ENCODE measurements around the gene PAK5.

Gene PAK5

DNA sequence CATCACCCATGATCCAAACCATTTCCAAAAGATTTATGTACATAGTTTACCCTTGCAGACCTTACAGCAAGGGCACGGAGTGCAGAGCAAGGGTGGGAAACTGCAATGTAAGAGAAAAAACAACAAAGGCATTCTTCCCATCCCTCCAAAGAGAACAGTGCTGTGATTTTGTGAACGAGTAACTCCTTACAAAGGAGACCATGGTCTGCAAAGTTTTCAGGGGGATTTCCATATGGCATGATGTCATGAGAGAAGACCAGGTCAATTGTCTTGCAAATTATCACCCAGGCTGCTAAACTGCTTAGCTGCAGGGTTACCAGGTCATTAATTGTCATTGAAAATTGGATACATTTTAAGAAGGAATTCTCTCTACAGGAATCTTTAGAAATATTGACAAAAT, 266.2 kb downstream of the PAK5 start:
- TF ChIP-seq, protein P1, sequence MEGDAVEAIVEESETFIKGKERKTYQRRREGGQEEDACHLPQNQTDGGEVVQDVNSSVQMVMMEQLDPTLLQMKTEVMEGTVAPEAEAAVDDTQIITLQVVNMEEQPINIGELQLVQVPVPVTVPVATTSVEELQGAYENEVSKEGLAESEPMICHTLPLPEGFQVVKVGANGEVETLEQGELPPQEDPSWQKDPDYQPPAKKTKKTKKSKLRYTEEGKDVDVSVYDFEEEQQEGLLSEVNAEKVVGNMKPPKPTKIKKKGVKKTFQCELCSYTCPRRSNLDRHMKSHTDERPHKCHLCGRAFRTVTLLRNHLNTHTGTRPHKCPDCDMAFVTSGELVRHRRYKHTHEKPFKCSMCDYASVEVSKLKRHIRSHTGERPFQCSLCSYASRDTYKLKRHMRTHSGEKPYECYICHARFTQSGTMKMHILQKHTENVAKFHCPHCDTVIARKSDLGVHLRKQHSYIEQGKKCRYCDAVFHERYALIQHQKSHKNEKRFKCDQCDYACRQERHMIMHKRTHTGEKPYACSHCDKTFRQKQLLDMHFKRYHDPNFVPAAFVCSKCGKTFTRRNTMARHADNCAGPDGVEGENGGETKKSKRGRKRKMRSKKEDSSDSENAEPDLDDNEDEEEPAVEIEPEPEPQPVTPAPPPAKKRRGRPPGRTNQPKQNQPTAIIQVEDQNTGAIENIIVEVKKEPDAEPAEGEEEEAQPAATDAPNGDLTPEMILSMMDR (IDR thresholded peaks at IDR 0.05; ENCODE audit: low read depth, low read length), result no peak
- no peak for DNase-seq (ENCODE audit: extremely low read depth, low read depth)

DNA sequence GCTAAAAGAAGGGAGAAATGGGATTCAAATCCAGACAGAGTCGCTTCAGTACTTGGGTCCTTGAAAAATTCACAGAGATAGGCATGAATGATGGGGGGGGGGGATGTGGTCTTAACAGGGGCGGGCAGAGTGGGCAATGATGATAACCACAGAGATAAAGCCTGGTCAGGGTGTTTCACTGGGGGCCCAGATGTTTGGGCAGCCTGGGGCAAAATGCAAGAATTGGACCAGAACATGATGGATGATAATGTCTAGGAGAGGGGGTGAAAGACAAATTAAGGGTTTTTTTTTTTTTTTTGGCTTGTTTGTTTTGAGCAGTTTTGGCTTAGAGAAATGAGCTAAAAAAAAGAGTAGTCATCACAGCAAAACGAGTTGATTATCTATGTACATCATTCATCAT, 267.1 kb downstream of the PAK5 start:
- TF ChIP-seq, protein P1 (IDR thresholded peaks at IDR 0.05; ENCODE audit: low read depth, low read length), result no peak
- DNase-seq (ENCODE audit: extremely low read depth, low read depth), result no peak

DNA sequence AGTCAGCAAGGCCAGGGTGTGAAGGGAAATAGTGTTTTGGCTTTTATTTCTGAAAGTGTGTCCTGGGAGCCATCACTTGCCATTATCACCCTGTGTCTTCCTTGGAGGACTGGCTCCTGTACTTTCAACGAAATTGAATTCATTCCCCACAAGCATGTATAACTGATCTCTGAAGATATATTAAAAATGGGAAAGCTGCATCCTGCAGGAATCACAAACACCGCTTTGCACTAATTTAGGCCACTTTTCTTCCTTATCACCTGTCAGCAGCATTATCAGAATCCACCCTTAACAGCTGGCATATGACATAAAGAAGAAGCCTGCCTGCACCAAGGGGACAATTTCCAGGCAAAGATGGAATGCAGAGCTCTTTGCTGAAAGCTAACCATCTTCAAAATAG, 268.3 kb downstream of the PAK5 start:
- TF ChIP-seq, protein P1 (IDR thresholded peaks at IDR 0.05; ENCODE audit: low read depth, low read length), result no peak
- no peak for DNase-seq (ENCODE audit: extremely low read depth, low read depth)

DNA sequence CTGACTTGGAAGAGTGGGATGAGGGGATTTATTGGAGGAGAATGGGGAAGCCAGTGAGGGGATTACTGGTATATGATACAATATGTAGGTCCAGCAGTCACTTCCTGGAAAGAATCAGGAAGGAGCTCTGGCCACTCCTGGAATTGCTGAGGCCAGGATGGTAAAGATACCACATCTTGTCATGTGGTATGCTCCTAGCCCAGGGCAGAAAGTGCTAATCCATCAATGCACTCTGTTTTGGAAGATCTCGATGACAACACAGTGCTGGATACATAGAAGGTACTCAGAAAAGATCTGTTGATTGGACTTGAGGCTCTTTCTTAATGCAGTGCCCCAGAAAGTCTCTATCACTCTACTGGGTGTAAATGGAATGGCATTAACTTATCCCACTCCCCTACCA, 271.9 kb downstream of the PAK5 start:
- TF ChIP-seq, protein P1 (IDR thresholded peaks at IDR 0.05; ENCODE audit: low read depth, low read length), result no peak
- DNase-seq (ENCODE audit: extremely low read depth, low read depth), result no peak

DNA sequence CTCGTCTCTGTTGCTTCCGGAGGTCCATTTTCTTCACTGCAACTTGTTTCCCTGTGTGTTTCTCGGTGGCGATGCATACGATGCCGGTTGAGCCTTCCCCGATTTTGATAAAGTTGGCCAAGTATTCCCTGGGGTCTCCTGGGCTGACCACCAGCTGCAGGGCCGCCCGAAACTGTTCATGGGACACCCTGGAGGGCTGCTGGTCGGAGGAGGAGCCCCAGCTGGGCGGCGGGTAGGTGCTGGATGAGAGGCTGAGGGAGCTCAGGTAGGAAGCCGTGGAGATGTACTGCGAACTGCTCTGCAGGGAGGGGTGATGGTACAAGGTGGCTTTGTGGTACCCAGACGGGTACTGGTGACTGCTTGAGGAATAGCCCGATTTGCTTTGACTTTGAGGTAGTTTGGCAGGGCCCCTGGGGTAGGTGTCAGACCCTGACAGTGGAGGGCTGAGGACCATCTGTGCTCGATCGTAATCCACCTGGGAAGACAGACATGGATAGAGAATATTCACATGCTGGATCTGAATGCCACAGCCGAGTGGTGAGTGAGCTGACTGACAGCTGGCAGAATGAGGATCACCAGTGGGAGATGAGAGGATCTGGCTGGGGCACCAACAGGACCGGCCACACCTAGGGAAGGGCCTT, 272.8 kb downstream of the PAK5 start:
- TF ChIP-seq, protein P1 (IDR thresholded peaks at IDR 0.05; ENCODE audit: low read depth, low read length), result no peak
- DNase-seq (ENCODE audit: extremely low read depth, low read depth), result no peak

DNA sequence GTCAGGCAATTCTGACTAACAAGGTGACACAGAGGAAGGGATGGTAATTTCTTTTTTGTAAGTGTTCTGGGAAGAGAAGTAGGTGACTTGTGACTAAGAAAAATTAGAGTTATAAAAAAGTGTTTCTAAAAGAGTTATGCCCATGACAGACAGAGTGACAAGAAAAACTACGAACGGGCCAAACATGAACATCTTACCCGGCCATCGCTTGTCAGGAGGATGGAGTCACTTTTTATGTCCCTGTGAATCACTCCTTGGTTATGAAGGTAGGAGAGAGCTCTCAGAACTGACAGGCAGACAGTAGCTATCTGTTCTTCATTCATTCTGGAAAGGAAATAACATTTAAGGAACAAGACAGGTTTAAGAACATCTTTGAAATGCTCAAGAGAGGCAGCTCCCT, 281.5 kb downstream of the PAK5 start:
- TF ChIP-seq, protein P1 (IDR thresholded peaks at IDR 0.05; ENCODE audit: low read depth, low read length), result no peak
- no peak for DNase-seq (ENCODE audit: extremely low read depth, low read depth)

DNA sequence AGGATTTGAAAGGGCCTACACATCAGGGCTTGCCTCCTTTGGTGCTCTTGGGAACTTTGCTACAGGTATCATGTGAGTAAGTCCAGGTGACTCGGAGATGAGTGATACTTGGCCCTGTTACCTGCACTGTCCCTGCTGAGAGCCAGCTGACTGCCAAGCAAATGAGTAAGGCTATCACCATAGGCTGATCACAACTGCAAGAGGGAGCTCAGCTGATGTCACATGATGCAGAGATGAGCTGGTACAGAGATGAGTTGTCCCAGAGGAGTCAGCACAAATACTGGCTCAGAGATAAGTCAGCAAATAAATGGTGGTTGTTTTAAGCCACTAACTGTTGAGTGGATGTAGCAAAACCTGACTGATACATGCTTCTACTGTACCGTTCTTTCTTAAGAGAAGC, 283.1 kb downstream of the PAK5 start:
- TF ChIP-seq, protein P1 (IDR thresholded peaks at IDR 0.05; ENCODE audit: low read depth, low read length), result no peak
- no peak for DNase-seq (ENCODE audit: extremely low read depth, low read depth)

All from AG09319 (cell line).